Activated CD8-positive, alpha-beta memory T cell treated with anti-CD3 and anti-CD28 coated beads for 4 hours (primary cell): ENCODE measurements around the gene FLNA.

ENCODE experiments used
- DNase-seq, 2 donors: peaks; one replicate each; pipeline ENCODE4 v3.0.0-alpha.2; 2020; ENCODE audit warnings: low read depth in 2 of 2

Gene FLNA

DNA sequence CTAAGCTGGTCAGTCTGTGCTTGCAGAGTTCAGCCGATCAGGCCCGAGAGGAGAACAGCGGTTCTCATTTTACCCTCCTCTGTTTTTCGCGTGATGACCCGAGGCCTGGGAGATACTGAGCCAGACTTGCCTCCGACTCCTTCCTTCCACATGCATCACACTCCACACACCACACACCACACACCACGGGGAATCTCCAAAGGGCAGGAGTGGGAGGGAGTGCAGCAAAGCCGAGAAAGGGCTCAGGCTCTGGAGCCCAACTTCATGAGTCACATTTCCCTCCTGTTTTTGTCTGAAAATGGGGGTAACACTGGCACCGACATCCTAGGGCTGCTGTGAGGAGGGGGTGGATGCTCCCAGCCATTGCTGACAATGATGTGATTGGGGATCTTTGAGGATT lies 39.9 kb downstream of the FLNA start:
- no peak for DNase-seq

DNA sequence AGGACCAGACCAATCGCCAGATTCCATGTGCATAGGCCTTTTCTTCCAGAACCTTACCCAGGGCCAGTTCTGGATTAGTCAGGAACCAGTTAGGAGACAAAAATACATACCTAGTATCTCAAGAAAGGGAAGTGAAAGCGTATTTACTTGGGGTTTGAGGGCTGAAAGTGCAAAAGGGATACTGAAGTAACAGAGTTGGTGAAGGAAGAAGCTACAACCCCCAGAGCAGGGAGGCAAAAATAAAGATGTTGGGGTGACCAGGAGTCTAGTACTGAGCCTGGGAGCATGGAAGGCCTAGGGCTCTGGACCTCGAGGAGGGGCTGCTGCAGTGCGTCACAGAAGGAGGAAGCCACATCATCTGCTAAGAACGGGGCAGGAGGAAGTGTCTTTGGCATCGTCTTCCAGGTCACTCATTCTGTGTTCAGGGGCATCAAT lies 40.6 kb downstream of the FLNA start:
- DNase-seq: no peak

DNA sequence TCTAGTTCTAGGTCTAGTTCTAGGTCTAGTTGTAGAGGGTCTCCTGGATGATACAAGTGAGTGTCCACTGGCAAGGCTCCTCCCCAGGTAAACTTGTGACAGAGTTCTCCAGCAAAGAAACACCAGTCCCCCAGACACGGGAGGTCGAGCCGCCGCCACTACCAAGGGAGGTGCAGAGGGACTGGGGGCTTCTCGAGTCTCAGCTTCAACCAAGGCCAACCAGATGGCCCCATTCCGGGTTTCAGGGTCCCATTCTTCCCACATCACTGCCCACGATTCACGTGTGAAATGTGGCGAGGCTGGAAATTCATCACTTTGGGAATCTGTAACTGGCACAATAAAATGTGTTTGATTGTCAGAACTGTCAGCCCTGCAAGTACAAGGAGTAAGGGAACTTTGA lies 41.3 kb downstream of the FLNA start:
- DNase-seq: no peak

DNA sequence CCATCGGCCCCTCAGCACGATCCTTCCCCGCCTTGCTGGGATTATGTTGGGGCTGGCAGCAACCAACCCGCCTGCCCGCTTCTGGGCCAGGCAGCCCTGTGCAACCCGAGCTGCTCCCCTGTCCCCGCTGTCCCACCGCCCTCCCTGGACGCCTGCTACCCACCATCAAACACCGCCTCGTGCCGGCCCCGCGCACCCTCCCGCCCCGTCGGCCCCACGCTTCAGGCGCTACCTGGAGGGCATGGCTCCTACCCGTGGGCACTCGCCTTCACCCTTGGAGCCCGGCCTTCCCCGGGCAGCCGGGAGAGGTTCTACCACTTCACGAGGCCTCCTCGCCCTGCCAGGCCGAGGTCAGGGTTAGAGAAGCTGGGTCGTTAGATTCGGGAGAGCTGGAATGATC lies 41.9 kb downstream of the FLNA start:
- DNase-seq: no peak

DNA sequence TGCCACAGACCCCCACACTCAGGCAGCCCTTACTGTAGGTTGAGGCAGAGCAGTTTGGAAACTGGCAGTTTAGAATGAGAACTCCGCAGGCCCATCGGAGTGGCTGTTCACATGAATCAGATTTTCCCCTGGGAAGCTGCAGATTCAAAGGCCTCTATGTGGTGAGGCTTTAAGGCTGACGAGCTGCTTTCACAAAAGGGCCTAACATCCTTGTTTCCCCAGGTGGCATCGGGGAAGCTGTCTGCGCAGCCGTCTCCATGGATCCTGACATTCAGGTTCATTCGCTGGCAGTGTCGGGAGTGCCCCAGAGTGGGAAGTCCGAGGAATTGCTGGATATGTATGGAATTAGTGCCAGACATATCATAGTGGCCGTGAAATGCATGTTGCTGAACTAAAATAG lies 45.1 kb downstream of the FLNA start:
- DNase-seq: no peak

DNA sequence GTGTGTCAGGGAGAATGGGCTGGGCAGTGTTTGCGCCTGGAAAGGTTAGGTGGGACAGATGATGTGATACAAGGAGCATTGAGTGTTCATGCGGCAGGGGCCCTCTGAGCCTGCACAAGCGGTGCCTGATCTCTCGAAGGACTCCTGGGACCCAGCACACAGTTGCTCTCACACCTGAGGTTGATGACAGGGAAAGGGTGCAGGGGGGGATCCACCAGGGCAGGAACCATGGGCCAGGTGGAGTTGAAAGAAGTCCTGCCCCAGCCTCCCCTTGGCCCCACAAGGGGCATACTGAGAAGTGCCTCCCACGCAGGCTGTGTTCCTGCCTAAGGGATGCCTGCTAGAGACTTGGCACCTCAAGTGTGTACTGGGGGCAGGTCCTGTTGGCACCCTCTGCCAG lies 45.8 kb downstream of the FLNA start:
- no peak for DNase-seq

DNA sequence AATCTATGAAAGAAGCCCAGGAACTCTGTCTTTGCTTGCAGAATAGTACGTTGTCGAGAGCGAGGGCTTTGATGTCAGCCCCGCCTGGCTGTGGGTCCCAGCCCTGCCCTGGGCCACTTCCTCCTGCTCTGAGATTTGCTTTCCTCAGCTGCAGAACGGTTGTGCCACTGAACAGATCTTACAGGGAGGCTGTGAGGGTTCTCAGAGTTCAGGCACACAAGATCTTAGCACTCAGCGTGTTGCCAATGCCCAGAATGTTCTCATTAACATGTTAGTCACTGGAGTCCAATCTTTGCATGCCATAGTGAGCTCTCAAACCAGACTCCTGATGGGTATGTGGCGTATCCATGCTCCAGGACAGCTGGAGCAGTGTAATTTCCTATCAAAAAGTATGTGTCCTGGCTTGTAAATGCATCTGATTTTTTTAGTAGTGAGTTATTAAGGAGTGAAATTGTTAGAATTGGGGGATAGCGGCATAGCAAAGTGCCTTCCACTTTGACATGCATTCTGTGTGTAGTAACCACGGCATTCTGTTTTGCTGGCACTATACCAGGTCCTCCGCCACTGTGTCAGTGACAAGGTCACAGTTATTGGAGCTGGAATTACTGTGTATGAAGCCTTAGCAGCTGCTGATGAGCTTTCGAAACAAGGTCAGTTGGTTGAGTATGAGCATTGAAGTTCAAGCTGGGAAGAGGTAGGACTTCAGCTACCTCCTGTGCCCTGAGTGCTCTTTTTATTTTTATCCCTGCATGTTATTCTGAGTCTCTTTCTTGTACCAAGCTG lies 47.2 kb downstream of the FLNA start:
- no peak for DNase-seq

DNA sequence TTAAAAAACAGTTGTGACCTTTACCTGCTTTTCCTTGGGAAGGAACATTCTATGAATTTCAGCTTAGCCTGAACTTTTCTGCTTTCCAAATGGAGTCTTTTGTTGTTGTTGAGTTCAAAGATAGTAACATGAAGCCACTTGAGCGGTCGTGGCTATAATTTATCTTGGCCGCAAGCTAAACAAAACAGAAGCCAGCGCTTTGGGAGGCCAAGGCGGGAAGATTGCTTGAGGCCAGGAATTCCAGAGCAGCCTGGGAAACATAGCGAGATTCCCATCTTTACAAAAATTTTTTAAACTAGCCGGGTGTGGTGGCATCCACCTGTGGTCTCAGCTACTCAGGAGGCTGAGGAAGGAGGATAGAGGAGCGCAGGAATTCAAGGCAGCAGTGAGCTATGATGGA lies 48.9 kb downstream of the FLNA start:
- no peak for DNase-seq

DNA sequence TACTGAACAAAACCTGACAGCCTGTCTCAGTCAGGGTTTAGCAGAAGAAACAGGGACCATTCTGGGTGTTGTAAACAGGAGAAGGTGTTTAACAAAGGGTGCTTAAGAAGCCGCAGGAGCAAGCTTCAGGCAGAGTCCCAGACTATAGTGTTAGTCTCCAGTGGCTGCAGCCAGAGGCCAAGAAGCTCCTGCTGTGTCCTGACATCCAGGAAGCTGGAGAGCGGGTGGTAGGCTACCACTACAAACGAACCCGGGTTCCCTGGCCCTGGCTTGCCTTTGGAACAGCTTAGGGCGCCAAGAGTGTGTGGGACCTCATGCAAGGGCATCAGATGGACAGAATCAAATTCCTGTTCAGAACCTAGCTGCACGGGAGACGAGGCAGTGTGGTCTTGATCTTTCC lies 50.9 kb downstream of the FLNA start:
- no peak for DNase-seq

DNA sequence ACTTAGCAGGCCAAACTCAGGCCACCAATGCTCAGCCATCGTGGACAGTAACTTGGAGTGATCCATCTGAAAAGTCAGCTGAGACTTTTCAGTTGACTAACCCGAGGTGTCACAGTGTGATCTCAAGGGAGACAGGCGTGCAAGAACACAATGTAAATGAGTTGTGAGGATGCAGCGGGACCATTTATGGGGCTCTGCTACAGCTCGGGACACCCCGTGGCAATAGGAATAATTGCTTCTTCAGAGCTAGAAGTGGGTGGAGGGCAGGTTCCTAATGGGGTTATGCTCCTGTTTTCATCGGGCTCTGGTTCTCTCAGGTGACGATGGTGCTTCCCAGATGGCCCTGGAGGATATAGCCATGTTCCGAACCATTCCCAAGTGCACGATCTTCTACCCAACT lies 51.5 kb downstream of the FLNA start:
- DNase-seq: no peak

DNA sequence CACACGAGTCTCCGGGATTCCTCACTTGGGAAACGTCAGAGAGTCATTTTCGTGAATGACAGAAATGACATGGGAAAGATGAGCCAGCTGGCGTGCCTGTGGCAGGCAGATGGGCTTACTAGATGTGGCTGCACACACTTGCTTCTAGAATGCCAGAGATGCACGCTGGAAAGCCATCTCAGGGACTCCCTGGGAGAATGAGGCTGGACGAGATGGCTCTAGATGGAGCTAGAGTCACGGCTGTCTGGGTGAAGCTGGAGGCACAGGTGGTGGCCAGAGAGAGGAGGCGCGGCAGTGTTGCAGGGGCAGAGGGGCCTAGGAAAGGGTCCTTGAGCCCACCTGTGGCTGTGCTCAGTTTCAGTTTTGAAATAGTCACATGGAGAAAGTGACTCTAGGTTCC lies 52.8 kb downstream of the FLNA start:
- no peak for DNase-seq

DNA sequence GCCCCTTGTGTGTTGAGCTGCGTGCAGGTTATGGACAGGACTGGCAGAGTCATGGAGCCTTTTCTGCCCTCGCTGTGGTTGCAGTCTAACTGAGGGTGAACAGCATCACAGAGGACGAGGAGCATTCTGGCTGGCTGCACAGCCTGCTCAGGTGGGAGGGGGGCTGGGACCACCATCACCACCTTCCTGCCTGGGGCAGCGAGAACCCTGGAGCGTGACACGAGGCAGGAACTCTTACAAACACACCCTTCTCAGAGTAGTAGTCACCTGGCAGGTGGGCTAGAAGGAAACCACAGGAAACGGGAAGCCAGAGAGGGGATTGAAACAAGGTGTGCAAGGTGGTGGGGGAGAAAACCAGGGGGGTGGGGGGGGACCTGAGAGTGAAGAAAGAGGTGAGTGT lies 53.3 kb downstream of the FLNA start:
- no peak for DNase-seq

DNA sequence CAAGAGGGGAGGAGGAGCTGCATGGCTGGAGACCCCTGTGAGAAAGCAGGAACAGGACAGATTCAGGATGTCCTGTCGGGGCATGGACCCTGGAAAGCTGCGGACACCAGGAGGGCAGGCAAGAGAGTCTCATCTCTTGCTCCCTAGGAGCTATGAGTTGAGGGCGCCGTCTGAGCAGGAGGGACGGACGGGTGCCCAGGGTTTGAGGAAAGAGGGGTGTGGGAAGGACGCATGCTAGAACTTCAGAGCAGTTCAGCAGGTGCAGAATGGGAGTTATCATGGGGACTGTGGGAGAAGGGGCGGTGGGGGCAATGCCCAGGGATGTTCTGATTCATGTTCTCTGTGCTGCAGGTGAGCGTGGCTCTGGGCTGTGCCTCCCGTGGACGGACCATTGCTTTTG lies 54.0 kb downstream of the FLNA start:
- DNase-seq: no peak

DNA sequence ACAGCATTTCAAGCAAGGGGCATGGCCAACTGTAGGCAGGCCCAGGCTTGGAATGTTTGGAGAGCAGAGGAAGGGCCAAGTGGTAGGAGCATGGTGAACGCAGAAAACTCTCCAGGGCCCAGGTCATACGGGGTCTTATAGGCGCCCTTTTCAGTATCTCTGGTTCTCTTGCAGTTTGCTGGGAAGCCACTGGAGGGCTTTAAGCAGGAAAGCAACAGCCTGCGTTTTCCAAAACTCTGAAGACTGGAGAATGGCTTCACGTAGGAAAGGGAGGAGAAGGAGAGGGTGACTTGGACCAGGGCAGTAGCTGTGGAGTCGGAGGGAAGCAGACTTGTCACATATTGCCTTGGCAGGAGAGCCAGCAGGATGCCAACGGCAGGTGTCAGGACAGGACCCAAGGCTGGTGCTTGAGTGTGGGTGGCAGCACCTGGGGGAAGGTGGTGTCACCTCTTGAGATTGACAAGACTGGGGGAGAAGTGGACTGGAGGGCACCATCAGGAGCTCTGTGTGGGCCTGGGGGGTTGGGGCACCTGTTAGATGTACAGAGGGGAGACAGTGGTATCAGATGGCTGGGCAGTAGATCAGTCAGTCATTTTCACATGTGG lies 56.9 kb downstream of the FLNA start:
- no peak for DNase-seq

DNA sequence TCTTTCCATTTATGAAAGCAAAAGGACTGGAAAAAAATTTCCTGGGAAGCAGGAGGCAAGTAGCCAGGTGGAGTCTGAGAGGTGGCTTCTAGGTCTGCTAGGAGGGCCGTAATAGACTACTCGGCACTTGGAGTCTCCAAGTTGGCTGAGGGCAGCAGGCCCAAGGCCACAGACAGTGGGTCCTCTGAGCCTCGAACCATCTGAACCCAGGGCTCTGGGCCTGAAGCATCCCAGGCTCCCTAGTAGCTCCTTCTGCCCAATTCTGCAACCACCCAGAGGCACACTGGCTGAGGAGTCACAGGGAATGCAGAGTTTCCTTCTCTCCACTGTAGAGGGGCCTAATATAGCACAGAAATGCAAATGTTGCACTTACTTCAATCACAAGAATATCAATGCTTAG lies 59.0 kb downstream of the FLNA start:
- no peak for DNase-seq

DNA sequence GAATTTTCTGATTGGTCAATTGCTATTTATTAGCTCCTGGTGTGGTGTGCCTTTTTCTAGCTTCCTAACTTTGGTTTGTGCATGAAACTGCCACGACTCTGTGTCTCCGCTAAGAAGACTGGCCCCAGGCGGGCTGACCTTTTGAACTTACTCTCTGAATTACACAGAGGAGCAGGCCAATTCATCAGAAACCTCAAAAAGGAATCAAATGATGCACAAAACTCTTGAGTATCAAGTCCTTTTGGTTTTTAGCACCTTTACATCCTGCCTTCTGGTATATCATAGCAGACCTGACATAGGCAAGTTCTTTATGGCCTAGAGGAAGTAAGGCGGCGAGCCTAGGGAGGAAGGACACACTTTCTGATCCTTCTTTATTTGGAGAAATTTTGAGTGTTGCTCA lies 61.3 kb downstream of the FLNA start:
- DNase-seq: no peak

DNA sequence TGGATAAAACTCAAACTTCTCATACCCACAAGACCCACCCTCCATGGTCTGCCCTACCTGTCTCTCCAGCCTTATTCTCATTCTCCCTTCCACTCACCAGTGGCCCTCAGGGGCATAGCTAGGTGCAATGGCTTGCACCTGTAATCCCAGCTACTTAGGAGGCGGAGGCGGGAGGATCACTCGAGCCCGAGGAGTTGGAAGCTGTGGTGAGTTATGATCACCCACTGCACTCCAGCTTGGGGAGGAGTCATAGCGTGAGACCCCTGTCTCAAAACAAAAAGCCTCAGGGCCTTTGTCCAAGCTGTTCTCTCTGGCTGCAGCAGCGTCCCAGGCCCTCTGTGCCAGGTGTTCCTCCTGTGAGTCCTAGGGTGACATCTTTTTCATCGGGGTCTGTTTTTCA lies 62.3 kb downstream of the FLNA start:
- DNase-seq: no peak

DNA sequence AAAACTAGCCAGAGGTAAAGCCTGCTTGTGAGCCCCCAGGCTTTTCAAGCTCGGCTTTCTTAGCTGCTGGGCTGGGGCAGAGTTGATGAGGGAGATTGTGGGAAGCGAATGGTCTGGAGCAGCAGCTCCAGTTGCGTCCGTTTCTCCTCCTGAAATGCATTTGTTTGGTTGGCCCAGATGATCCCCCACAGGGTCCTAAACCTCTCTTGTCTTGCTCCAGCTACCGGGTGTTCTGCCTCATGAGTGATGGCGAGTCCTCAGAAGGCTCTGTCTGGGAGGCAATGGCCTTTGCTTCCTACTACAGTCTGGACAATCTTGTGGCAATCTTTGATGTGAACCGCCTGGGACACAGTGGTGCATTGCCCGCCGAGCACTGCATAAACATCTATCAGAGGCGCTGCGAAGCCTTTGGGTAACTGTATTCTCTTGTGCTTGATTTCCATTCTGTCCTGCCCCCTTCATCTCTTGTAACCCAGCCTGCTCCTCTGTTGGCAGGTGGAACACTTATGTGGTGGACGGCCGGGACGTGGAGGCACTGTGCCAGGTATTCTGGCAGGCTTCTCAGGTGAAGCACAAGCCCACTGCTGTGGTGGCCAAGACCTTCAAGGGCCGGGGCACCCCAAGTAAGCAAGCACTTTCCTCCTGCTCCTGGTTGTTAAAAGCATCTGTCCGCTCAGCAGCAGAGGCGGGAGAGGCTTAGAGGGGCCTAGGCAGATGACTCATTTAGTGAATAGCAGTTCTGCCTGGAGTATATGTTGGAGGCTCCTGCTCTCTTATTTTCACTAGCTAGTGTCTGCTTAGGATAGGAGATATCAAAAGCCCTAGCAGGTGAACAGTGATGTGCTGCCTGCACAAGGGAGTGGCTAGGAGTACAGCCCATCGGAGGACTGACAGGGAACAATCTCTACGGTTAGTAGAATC lies 63.6 kb downstream of the FLNA start:
- no peak for DNase-seq

DNA sequence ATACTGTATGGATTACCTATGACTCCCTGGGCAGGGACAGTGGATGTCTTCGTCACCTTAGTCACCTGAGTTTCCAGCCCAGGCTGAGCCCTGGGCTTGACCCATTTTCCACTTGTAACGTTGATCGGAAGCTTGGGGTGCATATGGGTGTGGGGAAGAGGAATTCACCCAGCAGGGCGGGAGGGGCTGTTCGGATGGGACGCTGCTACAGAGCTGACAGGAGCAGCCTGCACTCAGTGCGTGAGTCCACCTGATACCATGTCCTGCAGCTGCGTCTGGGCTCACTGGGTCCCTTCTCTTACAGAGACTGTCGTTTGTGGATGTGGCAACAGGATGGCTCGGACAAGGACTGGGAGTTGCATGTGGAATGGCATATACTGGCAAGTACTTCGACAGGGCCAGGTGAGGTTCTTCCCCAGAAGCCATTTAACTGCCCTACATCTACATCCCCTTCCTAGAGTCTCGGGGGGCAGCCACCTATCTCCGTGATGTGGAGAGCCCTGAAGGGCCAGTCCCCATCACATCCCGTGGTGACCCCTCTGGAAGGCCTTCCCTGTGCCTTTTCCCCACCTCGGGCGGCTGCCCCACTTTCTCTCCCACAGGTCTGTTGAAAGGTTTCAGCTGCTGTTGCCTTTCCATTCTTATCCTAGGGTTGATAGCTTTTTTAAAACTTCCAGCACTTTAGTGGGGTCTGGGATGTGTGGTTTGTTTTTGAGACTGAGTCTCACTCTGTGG lies 65.2 kb downstream of the FLNA start:
- no peak for DNase-seq

DNA sequence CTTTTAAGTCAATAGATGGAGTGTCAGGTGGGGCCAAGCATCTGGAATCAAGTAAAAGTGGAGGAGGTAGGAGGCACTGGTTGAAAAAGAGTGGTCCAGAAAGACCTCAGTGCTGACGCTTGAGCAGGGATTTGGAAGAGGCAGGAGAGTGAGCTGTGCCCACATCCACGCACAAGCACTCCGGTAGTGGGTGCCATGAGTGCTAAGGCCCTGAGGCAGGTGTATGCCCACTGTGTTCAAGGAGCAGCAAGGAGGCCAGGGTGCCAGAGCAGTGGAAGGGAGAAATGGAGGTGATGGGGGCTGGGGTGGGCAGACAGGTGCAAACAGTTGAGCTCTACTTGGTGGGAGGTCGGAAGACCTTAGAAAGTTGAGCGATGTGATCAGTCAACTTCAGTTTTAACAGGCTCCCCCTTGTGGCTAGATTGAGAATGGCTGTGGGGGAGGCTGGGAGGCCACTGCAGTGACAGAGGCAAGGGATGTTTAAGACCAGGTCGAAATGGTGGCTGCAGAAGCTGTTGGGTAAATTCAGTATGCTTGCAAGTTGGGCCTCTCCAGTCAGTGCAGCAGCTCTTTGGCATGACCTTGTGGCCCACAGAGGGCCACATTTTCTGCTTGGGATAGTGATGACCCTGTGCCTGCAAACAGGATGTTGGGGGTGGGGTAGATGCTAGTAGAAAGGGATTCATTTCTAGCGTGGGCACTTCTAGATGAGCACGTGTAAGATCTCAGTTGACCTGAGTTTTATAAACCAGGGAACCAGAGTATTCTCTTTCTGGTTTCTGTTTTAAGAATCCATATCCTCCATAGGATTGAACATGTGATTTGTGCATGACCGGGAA lies 66.1 kb downstream of the FLNA start:
- peak; percentile 55 to 61 for DNase-seq

DNA sequence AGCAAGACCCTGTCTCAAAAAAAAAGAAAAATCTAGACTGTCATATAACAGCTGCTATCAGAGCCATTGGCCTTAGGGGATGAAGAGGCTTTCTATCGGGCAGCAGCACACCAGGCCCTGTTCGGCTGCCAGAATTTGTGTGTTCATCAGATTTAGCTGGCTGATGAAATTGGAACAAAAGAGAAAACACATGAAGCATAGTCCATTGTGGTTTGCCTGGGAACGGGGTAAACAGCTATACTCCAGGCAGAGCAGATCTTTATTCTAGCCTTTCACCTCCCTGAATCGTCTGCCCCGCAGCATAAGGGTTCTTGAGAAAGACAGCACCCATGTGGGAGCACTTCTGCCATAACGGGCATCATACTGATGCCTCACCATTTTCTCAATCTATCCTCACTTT lies 67.2 kb downstream of the FLNA start:
- DNase-seq: no peak
